Esophagus squamous epithelium (tissue), 5 donors: ENCODE measurements around the gene PABPC1L. TPM values are rescaled to one million over a fixed set of nuclear protein-coding genes. Genes with fewer than 3 reads are reported as not detected.

Experiments
- DNase-seq: peaks from one replicate; lab custom pipeline; 2025; lab: John Stamatoyannopoulos, UW
- H3K27ac ChIP-seq, 4 donors: fragments of 200-600 bp; sonication (generic); one replicate each; pipeline ENCODE4 v1.5.1; 2016 to 2019; ENCODE audit warnings: mild to moderate bottlenecking in 1 of 4
- H3K27me3 ChIP-seq, 4 donors: fragments of 200-600 bp; sonication (generic); 1 replicate in 3 of 4; 2 replicates in 1 of 4; pipeline versions ENCODE4 v1.5.1 to v1.6.0; 2017 to 2021; ENCODE audit warnings: antibody characterized with exemption in 1 of 4
- H3K36me3 ChIP-seq, 3 donors: fragments of 200-600 bp; sonication (generic); one replicate each; pipeline ENCODE4 v1.5.1; 2016 to 2019
- H3K4me1 ChIP-seq, 3 donors: fragments of 200-600 bp; sonication (generic); one replicate each; pipeline ENCODE4 v1.5.1; 2017 to 2019
- H3K4me3 ChIP-seq, 4 donors: fragments of 200-600 bp; sonication (generic); 1 replicate in 3 of 4; 2 replicates in 1 of 4; pipeline ENCODE4 v1.5.1; 2016 to 2019; ENCODE audit warnings: mild to moderate bottlenecking in 2 of 4, moderate library complexity in 1 of 4
- H3K9me3 ChIP-seq, 3 donors: fragments of 200-600 bp; sonication (generic); one replicate each; pipeline ENCODE4 v1.5.1; 2016 to 2019
- POLR2A ChIP-seq, 4 donors: fragments of 450-650 bp; IDR thresholded peaks; one replicate each; pipeline ENCODE4 v1.6.1; 2017; ENCODE audit warnings: antibody characterized with exemption in 4 of 4, mild to moderate bottlenecking in 4 of 4, moderate library complexity in 3 of 4
- WGBS, 2 donors: methylation state at CpG; one replicate each; pipeline ENCODE4 v1.1.5; 2018; 5-methylcytosine and 5-hydroxymethylcytosine counted together
- intact Hi-C: fragments of 100-400 bp; cut with DNase I; formaldehyde crosslinking; loops from one replicate; pipeline ENCODE4 v1.15.0; 2022
- total RNA-seq, 4 donors: library from RNA; depleted of rRNA; stranded (reverse); fragments of >200 nt; gene quantifications; one replicate each; pipeline ENCODE4 v1.1.0, GENCODE V29; 2016
- TF ChIP-seq, protein P1 (sequence below), 6 experiments: fragments of 450-650 bp in 4 of 6; fragments of 200-600 bp in 2 of 6; sonication (generic) in 2 of 6; IDR thresholded peaks; one replicate each; pipeline ENCODE4 v1.5.1; 2016 to 2019; ENCODE audit warnings: antibody characterized with exemption in 6 of 6, mild to moderate bottlenecking in 4 of 6, moderate library complexity in 4 of 6
- donor health status: DM: yes; HTN: yes; CAD: no.

PABPC1L gene
- total RNA-seq, 4 donors from 2014 or later: 5.9 to 18.5 (median 8.7) TPM

DNA sequence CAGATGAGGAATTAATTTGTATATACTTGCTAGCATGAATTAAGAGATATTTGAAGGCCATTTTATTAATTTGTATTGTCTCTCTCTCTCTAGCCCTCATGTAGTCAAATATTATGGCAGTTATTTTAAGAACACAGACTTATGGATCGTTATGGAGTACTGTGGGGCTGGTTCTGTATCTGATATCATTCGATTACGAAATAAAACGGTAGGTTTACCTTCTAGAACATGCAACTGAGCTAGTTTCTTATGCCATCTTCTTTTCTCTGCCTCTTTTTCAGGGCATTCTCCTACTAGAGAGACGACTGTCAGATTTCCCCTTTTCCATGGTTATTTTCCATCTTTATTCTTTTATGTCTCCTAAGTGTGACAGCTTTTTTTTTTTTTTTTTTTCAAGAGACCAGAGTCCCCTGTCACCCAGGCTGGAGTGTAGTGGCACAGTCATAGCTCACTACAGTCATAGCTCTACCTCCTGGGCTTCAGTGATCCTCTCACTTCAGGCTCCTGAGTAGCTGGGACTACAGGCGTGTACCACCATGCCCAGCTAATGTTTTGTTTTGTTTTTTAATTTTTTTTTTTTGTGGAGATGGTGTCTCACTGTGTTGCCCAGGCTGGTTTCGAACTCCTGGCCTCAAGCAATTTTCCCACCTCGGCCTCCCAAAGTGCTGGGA, 72.0 kb downstream of the PABPC1L start:
- 83 to 90% methylated on average over 8 of the region's 8 CpGs for WGBS, 2 donors
- intact Hi-C loops: no loop called here
- H3K27ac ChIP-seq: no peak overlapping the region

DNA sequence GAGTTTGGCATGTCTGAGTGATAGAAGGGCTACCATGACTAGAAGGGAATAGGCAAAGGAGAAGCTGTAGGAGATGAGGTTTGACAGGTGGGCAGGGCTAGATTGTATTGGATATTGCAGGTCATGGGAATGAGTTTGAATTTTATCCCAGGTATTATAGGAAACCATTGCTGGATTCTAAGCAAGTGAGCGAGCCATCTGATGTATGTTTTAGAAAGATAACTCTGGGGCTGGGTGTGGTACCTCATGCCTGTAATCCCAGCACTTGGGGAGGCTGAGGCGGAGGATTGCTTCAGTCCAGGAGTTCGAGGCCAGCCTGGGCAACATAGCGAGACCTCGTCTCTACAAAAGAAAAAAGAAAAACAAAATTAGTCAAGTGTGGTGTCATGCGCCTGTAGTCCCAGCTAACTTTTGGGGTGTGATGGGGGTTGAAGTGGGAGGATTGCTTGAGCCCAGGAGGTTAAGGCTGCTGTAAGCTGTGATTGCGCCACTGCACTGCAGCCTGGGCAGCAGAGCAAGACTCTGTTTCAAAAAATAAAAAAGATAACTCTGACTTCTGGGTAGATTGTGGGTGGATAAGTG, 73.3 kb downstream of the PABPC1L start:
- no peak for TF ChIP-seq POLR2A (IDR thresholded peaks at IDR 0.05)
- TF ChIP-seq, protein P1, sequence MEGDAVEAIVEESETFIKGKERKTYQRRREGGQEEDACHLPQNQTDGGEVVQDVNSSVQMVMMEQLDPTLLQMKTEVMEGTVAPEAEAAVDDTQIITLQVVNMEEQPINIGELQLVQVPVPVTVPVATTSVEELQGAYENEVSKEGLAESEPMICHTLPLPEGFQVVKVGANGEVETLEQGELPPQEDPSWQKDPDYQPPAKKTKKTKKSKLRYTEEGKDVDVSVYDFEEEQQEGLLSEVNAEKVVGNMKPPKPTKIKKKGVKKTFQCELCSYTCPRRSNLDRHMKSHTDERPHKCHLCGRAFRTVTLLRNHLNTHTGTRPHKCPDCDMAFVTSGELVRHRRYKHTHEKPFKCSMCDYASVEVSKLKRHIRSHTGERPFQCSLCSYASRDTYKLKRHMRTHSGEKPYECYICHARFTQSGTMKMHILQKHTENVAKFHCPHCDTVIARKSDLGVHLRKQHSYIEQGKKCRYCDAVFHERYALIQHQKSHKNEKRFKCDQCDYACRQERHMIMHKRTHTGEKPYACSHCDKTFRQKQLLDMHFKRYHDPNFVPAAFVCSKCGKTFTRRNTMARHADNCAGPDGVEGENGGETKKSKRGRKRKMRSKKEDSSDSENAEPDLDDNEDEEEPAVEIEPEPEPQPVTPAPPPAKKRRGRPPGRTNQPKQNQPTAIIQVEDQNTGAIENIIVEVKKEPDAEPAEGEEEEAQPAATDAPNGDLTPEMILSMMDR (IDR thresholded peaks at IDR 0.05): no peak
- Histone ChIP-seq H3K9me3 (no peaks in the 10 kb centered on the region), H3K27ac (no peak overlapping the region), H3K4me3 (no peak overlapping the region), H3K27me3 (no peaks in the 10 kb centered on the region), H3K4me1 (peaks cover 0 to 5% (median 3%) of the 10 kb centered on the region in 3 donors), H3K36me3 (peaks cover 0 to 95% (median 12%) of the 10 kb centered on the region in 3 donors)
- intact Hi-C loops: no loop called here
- WGBS, 2 donors: 91 to 93% methylated on average over 7 of the region's 7 CpGs
- DNase-seq: no peak

More for the DNA sequence above, 72.0 kb downstream of the PABPC1L start:
- Histone ChIP-seq H3K27me3 (no peaks in the 10 kb centered on the region), H3K36me3 (peaks cover 0 to 83% (median 12%) of the 10 kb centered on the region in 3 donors), H3K4me1 (peaks cover 0 to 5% (median 3%) of the 10 kb centered on the region in 3 donors), H3K4me3 (no peak overlapping the region), H3K9me3 (no peaks in the 10 kb centered on the region)
- TF ChIP-seq POLR2A (IDR thresholded peaks at IDR 0.05): no peak
- TF ChIP-seq, protein P1 (IDR thresholded peaks at IDR 0.05): no peak
- no peak for DNase-seq

DNA sequence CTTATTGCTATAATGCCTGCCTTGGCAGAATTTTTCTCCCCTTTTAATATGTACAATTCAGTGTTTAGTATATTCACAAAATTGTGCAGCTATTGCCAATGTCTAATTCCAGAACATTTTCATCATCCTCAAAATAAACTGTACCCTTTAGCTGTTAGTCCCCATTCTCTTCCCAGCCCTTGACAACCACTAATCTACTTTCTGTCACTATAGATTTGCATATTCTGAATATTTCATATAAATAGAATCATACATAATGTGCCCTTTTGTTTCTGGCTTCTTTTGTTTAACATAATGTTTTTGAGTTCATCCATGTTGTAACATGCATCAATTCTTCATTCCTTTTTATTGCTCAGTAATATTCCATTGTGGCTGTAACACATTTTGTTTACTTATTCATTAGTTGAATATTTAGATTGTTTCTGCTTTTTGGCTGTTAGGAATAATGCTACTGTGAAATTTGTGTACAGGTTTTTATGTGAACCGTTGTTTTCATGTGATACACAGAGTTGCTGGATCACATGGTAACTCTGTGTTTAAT, 78.8 kb downstream of the PABPC1L start:
- H3K4me1 ChIP-seq: peaks cover 0 to 27% (median 6%) of the 10 kb centered on the region in 3 donors
- peaks cover 0 to 56% (median 4%) of the 10 kb centered on the region in 3 donors for H3K36me3 ChIP-seq
- TF ChIP-seq, protein P1 (IDR thresholded peaks at IDR 0.05): no peak
- TF ChIP-seq POLR2A (IDR thresholded peaks at IDR 0.05): no peak
- no peak overlapping the region for H3K27ac ChIP-seq
- no peak for DNase-seq
- intact Hi-C loops: no loop called here
- no peak overlapping the region for H3K4me3 ChIP-seq
- no peaks in the 10 kb centered on the region for H3K27me3 ChIP-seq
- H3K9me3 ChIP-seq: no peaks in the 10 kb centered on the region
- 88 to 93% methylated on average over 1 of the region's 1 CpG for WGBS, 2 donors

Other genes with a start within 250 kb of the PABPC1L start
- 10 to 100 TPM in 3 of 4 donors, 1 to 10 TPM in 1; 6.7 to 83.9 (median 31.0) TPM for gene CCN5, start 194.7 kb upstream of the PABPC1L start, total RNA-seq
- gene KCNK15, start 164.2 kb upstream of the PABPC1L start, total RNA-seq: 1 to 10 TPM in 1 of 4 donors, under 1 TPM in 2, not detected in 1; 0.13 to 2.5 (median 0.23) TPM
- gene RIMS4, start 99.5 kb upstream of the PABPC1L start, total RNA-seq: 1 to 10 TPM in 1 of 4 donors, under 1 TPM in 1, not detected in 2; 0.32 to 1.7 TPM
- 100 to 1,000 TPM; 110 to 170 (median 133) TPM for gene YWHAB, start 24.4 kb upstream of the PABPC1L start, total RNA-seq
- gene TOMM34, start 50.3 kb downstream of the PABPC1L start, total RNA-seq: 10 to 100 TPM; 11.4 to 19.5 (median 16.7) TPM
- 10 to 100 TPM; 14.6 to 29.8 (median 17.6) TPM for gene STK4, start 56.5 kb downstream of the PABPC1L start, total RNA-seq
- gene KCNS1, start 191.1 kb downstream of the PABPC1L start, total RNA-seq: under 1 TPM in 3 of 4 donors, not detected in 1; 0.22 to 0.80 (median 0.29) TPM
- 10 to 100 TPM in 1 of 4 donors, 1 to 10 TPM in 3; 3.1 to 32.1 (median 4.6) TPM for gene WFDC5, start 205.1 kb downstream of the PABPC1L start, total RNA-seq
- 1 to 10 TPM in 1 of 4 donors, under 1 TPM in 2, not detected in 1; 0.44 to 2.6 (median 0.64) TPM for gene WFDC12, start 214.4 kb downstream of the PABPC1L start, total RNA-seq